ENCODE measurements around the gene TBK1.

DNA sequence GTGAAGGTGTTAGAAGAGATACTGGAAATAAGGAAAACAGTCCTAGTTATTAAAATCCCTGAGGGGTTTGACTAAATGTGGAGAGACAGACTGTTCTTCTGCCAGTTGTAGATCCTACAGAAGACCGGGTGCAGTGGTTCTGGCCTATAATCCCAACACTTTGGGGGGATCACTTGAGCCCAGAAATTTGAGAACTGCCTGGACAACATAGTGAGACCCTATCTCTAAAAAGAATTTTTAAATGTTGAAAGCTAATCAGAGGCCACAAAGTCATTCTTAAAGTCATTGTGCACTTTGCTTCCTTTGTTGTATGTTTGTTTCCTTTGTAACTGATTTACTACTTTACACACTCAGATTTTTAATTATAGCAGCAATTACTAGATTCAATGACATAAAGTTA, 97.2 kb downstream of the TBK1 start:
- TF ChIP-seq, protein P1, sequence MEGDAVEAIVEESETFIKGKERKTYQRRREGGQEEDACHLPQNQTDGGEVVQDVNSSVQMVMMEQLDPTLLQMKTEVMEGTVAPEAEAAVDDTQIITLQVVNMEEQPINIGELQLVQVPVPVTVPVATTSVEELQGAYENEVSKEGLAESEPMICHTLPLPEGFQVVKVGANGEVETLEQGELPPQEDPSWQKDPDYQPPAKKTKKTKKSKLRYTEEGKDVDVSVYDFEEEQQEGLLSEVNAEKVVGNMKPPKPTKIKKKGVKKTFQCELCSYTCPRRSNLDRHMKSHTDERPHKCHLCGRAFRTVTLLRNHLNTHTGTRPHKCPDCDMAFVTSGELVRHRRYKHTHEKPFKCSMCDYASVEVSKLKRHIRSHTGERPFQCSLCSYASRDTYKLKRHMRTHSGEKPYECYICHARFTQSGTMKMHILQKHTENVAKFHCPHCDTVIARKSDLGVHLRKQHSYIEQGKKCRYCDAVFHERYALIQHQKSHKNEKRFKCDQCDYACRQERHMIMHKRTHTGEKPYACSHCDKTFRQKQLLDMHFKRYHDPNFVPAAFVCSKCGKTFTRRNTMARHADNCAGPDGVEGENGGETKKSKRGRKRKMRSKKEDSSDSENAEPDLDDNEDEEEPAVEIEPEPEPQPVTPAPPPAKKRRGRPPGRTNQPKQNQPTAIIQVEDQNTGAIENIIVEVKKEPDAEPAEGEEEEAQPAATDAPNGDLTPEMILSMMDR (IDR thresholded peaks at IDR 0.05): no peak
- no peak for TF ChIP-seq ZFX (IDR thresholded peaks at IDR 0.05; ENCODE audit: borderline replicate concordance)
